Measurements from ENCODE around the gene ALDH5A1.

Gene ALDH5A1

DNA sequence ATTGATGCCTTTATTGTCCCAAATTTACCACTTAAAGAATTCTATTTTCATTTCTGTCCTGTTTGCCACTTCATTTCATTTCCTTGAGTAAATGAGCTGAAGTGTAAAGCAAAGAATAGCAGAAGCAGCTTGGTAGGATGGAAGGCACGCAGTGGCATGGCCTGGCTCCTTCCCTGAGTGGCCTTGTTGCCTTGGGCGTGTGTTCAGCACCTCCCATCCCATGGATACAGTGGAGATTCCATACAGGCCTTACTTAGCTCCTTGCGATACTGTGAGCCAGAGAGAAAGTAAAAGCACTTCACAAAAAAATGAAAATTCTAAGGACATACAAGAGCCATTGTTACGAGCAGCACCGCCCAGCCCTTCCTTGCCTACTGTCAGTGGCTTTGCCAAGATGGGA lies 39.6 kb downstream of the ALDH5A1 start:
- no peak for DNase-seq

DNA sequence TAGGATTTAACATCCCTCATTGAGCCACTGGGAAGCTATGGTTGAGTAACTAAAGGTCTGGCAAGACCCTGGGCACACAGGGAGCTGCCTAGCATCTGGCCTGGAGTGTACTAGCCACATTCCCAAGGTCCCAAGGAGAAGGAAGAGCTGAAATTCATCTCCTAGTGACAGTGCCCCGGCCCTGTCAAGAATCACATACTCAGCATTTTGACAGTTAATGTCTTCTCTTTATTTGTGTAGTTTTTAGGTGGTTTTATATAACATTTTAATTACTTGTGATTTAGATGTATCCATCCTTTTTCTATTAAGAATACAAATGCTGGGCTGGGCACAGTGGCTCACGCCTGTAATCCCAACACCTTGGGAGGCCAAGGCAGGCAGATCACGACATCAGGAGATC lies 40.4 kb downstream of the ALDH5A1 start:
- no peak for DNase-seq

DNA sequence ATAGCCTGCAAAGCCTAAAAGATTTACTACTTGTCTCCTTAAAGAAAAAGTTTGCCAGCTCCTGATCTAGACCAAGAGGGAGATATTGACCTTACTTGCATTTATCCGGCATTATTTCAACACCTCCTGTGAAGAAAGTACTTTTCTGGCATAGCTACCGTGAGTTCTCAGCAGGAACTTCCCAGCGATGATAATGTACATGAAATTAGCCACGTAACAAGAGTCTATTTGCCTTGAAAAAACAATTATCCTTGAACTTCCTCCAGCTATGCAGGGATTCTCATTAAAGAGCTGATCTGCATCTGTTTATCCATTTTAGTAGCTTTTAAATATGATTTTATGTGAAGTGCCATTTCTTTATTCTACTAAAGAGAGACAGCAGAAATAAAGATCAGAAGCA lies 41.7 kb downstream of the ALDH5A1 start:
- DNase-seq: no peak

DNA sequence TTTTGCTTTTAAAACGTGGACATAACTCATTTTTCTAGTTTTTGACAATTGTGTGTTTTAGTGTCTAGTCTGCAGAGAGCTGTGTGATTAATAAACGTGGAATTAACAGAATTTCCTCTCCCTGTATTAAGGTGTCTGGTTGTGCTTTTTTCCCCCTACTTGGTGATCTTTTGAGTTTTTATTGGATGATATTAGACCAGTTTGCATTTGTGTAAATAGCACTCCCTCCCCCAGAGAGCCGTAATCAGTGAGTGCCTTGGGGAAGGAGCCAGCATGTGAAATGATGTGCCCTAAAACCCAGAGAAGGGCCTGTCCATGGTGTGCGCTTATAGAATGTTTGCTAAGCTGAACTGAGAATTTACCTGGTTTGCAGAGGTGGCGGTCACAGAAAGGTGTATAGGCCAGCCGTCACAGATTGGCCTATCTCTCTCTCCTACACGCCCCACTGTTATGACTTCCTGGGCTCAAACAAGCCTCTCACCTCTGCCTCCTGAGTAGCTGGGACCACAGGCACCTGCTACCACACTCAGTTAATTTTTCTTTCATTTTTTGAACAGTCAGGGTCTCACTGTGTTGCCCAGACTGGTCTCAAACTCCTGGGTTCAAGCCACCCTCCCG lies 42.4 kb downstream of the ALDH5A1 start:
- DNase-seq: no peak

DNA sequence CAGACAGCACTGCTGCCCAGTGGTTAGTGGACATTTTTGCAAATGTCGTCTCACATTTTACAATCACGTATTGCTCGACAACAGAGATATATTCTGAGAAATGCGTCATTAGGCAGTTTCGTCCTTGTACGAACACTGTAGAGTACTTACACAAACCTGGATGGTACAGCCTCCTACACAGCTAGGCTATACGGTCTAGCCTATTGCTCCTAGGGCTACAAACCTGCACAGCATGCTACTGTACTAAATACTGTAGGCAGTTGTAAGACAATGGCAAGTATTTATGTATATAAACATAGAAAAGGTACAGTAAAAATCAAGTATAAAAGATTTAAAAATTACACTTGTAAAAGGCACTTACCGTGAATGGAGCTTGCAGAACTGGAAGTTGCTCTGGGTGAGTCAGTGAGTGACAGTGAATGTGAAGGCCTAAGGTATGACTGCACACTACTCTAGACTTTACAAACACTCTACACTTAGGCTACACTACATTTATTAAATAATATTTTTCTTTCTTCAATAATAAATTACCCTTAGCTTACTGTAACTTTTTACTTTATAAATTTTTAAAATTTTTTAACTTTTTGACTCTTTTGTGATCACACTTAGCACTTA lies 43.1 kb downstream of the ALDH5A1 start:
- DNase-seq: no peak

DNA sequence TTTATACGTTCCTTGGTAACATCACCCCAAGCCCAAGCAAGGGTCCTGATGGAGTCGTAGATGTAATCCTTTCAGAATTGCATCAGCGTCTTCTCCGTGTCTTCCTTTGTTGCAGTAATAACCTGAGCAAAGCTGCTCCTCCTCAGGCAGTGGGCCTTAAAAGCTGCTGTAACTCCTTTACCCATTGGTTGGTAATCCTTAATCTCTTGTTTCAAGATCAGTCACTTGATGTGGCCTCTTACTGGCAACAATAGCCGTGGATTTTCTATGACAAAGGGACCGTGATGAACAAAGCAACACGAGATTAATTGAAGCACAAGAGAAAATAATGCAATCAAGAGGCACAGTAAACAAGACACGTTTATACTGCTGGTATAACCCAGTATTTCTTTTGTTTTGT lies 44.6 kb downstream of the ALDH5A1 start:
- no peak for DNase-seq

DNA sequence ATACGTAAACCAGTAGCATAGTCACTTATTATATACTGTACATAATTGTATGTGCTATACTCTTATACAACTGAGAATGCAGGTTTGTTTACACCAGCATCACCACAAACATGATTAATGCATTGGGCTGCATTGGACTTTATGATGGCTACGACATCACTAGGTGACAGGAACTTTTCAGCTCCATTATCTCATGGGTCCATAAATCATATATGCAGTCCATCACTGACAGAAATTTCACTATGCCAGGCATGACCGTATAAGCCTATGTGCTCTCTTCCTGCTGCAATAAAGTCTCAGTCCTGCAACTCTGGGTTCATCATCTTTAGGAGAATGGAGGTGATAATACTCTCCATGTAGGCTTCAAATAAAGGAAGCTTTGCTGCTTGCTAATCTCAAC lies 45.4 kb downstream of the ALDH5A1 start:
- DNase-seq: no peak

DNA sequence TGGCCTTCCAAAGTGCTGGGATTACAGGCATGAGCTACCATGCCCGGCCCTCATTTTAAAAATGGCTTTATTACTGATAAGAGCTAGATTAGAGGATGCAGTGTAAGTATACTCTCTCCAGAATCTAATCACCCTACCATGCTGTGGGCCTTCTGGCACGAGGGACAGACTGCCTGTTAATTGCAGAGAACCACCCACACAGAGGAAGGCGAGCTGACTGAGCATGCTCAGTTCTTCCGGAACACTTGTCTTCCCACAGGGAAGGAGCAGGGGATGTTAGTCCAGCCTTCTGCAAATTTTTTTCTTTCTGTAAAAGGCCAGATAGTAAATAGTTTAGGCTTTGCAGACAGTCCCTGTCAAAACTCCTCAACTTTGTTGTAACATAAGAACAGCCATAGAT lies 48.9 kb downstream of the ALDH5A1 start:
- no peak for DNase-seq

DNA sequence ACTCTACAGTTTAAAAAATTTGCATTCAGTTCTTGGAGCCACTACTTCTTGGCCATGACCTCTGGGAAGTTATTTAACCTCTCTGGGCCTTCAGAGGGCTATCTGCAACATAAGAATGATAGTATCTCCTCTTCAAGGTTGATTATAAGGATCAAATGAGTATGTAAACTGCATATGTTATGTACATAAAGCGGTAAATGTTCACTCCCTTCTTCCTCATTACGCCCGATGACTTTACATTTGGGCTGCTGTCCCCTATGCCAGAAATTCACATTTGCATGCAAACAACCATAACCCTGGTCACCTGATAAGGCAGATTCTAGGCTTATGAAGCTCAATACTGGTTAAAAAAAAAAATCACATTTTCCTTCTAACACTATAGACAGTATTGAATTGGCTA lies 50.4 kb downstream of the ALDH5A1 start:
- DNase-seq: no peak

DNA sequence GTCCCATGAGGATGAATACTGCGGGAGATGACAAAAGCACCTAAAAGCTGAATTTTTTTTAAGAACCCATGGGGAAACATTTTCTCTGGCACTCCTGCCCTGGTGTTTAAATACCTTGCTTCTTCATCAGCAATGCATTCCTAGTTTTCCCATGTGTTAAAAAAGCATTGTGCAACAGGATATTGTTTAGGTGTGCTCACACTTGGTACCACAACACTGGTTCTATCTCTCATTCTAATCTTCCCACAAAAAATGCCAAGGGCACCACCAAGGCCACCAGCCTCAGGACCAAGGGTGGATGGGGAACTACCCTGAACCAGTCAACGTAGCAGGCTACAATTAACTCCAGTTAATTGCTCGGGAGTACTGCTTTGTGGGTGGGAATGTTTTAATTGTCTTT lies 50.9 kb downstream of the ALDH5A1 start:
- DNase-seq: no peak

DNA sequence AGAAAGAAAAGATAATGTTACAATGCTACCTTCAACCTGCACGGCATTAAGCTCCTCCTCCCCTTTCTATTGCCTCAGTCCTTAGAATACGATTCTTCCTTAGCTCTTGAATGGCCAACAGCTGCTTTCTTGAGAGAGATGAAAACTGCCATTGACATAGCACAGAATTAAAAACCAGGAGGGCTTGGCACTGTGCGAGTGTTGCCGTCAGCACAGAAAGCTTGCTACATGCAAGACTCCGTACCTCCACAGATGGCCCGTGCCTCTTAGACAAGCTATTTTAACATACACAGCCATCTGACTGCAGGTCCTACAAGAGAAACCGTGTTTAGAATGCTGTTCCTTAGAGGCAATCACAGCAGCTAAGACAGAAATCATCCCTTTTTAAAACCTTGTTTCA lies 51.7 kb downstream of the ALDH5A1 start:
- DNase-seq: no peak

DNA sequence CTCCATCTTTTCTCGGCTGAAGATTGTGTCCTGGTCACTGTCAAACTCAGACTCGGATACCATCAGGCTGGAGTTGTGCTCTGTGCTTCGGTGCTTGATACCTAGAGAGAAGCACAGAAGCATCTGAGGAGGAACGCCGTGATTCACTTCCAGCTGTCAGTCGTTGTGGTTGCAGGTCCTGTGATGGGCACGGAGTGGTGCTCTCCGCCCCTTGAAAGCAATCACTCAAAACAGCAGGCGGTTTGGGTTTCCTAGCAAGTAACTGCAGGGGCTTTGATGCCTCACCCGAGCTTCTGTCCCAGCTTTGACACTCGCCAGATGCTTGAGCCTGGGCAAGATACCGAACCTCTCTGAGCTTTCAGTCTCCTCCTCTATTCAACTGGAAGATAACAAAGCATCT lies 52.5 kb downstream of the ALDH5A1 start:
- DNase-seq: peak; percentile 6

DNA sequence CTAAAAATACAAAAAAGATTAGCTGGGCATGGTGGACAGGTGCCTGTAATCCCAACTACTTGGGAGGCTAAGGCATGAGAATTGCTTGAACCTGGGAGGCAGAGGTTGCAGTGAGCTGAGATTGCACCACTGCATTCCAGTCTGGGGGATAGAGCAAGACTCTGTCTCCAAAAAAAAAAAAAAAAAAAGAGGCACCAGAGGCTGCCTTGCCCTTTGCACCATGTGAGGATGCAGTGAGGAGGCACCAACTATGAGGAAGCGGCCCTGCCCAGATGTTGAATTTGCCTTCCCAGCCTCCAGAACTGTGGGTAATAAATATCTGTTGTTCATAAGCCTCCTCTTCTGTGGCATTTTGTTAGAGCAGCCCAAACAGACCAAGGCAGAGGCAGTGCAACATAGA lies 54.4 kb downstream of the ALDH5A1 start:
- no peak for DNase-seq

DNA sequence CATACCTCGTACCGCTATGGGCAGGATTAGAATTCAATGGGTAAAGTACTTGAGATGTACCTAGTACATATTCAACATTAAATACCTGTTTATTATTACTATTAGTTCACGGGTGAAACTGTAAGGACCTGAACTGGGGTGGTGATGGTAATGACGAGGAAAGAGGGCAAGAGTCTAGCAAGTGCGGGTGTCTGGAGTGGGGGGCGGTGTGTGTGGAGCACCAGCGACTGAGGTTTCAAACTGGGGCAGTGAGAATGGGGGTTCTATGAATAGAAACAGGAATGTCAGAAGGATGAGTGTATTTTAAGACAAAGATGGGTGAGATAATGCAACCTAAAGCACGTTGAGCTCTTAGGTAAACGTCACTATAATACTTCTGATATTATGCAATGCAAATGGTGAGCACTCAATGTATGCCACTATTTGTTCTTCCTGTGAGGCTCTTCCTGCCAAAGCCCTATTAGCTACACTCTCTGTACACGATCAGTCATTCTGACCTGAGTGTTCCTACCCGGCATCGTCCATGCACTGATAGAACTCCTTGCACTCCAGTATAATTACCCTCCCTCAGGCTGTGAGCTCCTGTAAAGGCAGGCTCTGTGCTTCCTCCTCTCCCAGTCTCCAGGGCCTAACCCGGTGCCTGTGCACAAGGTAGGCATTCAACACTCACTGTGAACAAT lies 55.0 kb downstream of the ALDH5A1 start:
- no peak for DNase-seq

DNA sequence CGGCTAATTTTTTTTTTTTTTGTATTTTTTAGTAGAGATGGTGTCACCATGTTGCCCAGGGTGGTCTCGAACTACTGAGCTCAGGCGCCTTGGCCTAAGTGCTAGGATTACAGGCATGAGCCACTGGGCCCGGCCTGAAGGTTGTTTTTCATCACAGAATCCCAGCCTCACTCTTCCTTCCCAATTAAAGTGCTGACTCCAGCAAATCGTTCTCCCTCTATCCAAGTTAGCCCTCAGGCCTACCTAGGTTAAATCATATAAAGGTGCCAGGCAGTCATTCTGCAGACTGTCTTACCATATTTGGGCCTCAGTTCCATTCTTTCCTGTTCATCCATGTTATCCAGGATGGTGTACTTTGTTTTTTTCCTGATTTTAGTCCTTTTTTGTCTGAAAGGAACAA lies 56.4 kb downstream of the ALDH5A1 start:
- DNase-seq: no peak

DNA sequence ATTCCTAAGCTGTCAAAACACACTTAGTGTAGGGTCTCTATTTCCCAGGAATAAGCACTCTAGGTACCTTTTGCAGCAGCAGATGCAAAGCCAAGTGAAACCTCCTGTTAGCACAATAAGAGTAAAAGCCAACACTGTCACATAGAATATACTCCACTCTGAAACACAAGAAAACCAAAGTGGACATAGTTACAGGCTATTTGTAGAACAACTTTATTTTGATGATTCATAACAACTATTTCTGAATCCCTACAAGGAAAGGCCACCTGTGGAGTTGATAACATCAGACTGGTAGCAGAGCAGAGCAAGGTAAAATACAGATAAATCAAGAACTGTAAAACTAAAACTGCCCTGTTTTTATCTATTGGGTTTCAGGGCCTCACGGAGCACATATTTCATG lies 59.7 kb downstream of the ALDH5A1 start:
- DNase-seq: no peak

DNA sequence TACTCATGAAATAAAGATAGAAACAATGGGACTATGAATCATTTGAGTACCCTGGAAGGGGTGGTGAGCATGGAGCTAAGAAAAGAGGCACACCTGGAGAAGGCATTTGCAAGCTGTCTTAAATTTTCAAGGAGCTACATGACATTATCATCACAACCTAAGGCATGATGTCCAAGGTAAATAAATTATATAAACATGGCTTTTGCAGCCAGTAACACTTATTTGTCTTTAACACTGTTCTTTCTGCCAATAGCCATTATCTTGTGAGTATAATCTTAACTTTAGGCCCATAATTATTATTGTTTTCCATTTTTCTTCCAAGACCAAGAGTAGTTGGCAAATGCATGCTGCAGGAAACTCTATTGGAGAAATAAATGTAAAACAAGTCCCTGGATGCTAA lies 63.7 kb downstream of the ALDH5A1 start:
- no peak for DNase-seq

DNA sequence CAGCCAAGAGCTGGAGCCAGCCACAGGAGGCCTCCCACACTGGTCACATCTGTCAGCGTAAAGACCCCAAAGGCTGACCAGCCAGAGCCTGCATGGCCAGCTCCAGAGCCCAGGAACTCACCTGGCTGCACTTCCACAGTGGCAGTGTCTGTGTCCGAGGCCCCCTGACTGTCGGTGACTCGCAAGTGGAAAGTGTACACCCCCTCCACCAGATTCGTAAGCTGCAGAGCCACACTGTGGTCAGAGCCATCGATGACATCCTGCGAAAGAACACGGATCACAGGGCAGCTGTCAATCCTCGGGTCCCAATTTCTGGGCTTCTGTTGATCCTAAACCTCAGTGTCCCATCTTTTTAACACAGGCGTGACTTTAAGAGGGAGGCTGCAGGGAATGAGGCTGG lies 69.3 kb downstream of the ALDH5A1 start:
- DNase-seq: no peak

DNA sequence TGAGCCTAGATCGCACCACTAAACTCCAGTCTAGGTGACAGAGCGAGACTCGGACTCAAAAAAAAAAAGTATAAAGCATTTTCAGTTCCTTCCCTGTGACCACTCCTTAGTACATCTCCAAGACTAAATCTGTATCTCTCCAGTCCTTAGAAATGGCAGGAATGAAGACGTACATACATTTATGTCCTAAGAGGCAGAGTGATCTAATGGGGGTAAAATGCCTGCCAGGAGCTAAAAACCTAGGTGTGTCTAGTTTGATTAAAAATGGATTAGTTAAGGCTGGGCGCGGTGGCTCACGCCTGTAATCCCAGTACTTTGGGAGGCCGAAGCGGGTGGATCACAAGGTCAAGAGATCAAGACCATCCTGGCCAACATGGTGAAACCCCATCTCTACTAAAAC lies 70.4 kb downstream of the ALDH5A1 start:
- no peak for DNase-seq

DNA sequence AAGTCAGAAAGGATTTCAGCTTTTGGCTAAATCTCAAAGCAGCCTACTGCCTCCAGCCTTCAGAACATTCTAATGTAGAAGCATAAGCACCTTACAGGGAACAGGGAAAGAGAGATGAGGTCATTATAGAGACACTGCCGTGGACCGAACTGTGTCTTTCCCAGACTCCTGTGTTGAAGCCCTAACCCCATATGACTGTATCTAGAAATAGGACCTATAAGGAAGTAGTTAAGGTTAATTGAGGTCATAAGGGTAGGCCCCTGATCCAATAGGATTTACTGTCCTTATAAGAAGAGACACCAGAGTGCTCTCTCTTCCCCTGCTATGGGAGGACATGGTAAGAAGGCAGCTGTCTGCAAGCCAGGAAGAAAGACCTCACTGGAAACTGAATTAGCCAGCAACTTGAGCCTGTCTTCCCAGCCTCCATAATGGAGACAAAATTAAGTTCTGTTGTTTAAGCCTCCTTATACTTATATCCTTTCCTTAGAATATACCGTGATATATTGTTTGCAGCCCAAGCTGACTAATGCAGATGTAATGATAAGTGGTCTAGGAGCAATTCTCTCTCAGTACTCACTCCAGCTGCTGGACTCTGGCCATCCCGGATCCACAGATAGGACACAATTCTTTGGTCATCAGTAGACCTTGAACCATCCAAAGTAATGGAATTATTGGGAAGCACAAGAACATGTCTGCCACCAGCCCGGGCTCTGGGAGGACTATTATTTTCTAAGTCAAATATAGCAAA lies 71.4 kb downstream of the ALDH5A1 start:
- no peak for DNase-seq

DNA sequence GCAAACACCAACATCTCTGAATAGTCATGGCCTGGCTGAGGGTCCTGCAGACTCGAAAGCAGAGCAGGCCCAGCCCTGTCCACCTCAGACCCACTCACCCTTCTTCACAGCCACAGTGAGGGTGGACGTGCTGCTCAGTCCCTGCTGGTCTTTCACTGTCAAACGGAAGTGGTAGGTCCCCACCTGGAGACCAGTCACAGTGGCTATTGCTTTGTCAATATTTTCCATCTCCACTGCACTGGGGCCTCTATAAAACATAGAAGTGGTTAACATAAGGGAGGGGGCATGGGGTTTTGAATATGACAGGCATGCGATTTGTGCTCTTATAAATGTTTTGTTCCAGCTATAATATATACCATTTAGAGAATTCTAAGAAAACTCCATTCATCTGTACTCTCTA lies 73.9 kb downstream of the ALDH5A1 start:
- DNase-seq: no peak

DNA sequence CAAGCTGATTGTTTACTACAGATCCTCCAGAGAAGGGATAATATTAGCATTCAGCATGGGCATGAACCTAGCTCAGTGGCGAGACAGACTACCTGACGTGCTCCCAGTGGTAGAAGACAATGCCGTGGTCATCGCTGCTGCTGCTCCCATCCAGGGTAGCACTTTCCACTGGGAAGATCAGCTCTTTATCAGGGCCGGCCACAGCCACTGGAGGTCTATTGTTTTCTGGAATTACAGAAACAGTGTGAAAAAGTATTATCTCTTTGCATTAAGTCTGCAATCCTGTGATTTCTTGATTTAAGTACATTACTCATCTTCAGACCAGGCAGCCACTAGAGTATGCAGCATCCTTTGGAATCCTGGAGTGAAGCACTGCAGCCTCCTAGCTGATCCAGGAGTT lies 75.0 kb downstream of the ALDH5A1 start:
- DNase-seq: no peak

DNA sequence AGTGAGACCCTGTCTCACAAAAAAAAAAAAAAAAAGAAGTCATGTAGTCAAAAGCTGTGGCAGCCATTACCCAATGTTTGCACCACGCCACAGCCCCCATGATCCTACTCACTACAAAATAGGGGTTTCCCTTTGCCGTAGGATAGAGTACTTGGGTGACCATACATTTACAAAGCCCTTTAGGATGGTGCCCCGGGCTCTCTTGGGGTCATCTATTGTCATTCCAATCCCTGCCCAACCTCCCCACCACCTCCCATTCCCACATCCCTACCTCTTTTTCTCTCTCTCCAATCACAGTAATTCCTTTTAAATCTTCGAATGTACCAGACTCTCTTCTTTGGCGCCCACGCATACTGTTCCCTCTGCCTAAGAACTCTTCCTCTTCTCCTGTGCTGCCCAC lies 76.6 kb downstream of the ALDH5A1 start:
- DNase-seq: no peak

DNA sequence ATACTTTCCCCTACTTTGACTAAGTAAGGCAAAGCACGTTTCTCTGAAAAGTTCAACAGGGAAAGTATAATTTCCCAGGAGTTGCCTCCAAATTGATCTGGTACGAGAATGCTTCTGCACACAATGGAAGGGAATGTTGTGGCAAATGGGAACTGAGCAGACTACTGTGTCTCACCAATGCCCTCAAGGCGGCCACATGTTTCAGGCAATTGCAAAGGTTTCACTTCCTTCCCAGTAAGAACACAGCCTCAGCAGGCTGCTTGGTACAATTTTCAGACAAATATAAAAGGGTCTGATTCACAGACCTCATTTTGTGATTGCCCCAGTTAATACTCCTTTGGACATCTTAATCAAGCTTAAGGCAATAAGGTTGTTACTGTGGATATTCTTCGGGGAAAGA lies 80.0 kb downstream of the ALDH5A1 start:
- no peak for DNase-seq

All from activated T-cell treated with anti-CD3 and anti-CD28 coated beads for 4 hours (primary cell).